DND-41 (cell line): ENCODE data around the gene FSCN2.

Experiments
- ATAC-seq: fragments of 200-7000 bp; cut with Tn5 transposase; 3 replicates; pipeline ENCODE4 v1.9.1; 2021; ENCODE audit warnings: low read depth; ENCODE audit not compliant: insufficient read depth
- DNase-seq: peaks from one replicate; pipeline ENCODE4 v3.0.0-alpha.2; 2020
- H2AFZ ChIP-seq: 2 replicates; pipeline ENCODE4 v1.6.0; 2012; ENCODE audit warnings: low read depth, low read length
- H3K27ac ChIP-seq: 2 replicates; pipeline ENCODE4 v1.5.1; 2012; ENCODE audit warnings: low read length, inconsistent platforms
- H3K27me3 ChIP-seq: fragments of 200-600 bp; sonication (generic); 2 replicates; pipeline ENCODE4 v1.6.0; 2012; ENCODE audit warnings: low read length, mild to moderate bottlenecking, inconsistent platforms; ENCODE audit not compliant: insufficient read depth, poor library complexity
- H3K36me3 ChIP-seq: 2 replicates; pipeline ENCODE4 v1.5.1; 2012; ENCODE audit warnings: low read length, inconsistent platforms; ENCODE audit not compliant: insufficient read depth
- H3K4me1 ChIP-seq: 2 replicates; pipeline ENCODE4 v1.5.1; 2012; ENCODE audit warnings: mild to moderate bottlenecking, low read length; ENCODE audit not compliant: insufficient read depth
- H3K4me2 ChIP-seq: 2 replicates; pipeline ENCODE4 v1.6.0; 2012; ENCODE audit warnings: mild to moderate bottlenecking, moderate library complexity, low read length, inconsistent platforms; ENCODE audit not compliant: insufficient read depth
- H3K4me3 ChIP-seq, 2 experiments: fragments of 200-600 bp in 1 of 2; shearing (Covaris generic) in 1 of 2; 2 replicates each; pipeline ENCODE4 v1.5.1; 2012 to 2016; ENCODE audit warnings: inconsistent platforms in 2 of 2, low read length in 2 of 2, mild to moderate bottlenecking in 2 of 2, low read depth in 1 of 2, moderate library complexity in 1 of 2
- H3K79me2 ChIP-seq: 2 replicates; pipeline ENCODE4 v1.6.0; 2012; ENCODE audit warnings: low read length, inconsistent platforms; ENCODE audit not compliant: insufficient read depth
- H3K9ac ChIP-seq: 2 replicates; pipeline ENCODE4 v1.6.0; 2012; ENCODE audit warnings: low read depth, mild to moderate bottlenecking, inconsistent platforms, low read length, moderate library complexity
- H3K9me3 ChIP-seq: 2 replicates; pipeline ENCODE4 v1.5.1; 2012; ENCODE audit warnings: low read length, moderate library complexity, mild to moderate bottlenecking, inconsistent platforms; ENCODE audit not compliant: insufficient read depth, severe bottlenecking
- H4K20me1 ChIP-seq: 2 replicates; pipeline ENCODE4 v1.6.0; 2012; ENCODE audit warnings: low read length; ENCODE audit not compliant: insufficient read depth
- EZH2 ChIP-seq: IDR thresholded peaks from 3 replicates; pipeline ENCODE4 v1.6.1; 2012; ENCODE audit warnings: borderline replicate concordance, low read depth, mild to moderate bottlenecking, moderate library complexity, low read length, inconsistent platforms; ENCODE audit not compliant: severe bottlenecking
- TF ChIP-seq, protein P1 (sequence below): IDR thresholded peaks from 2 replicates; pipeline ENCODE4 v1.5.1; 2012; ENCODE audit warnings: borderline replicate concordance, low read length, moderate library complexity, mild to moderate bottlenecking; ENCODE audit not compliant: poor library complexity, severe bottlenecking; ENCODE audit errors: extremely low read depth

FSCN2 gene

GRCh38 chr17:81481073-81481799, 46.9 kb upstream of the FSCN2 start:
- DNase-seq = peak; percentile 89

GRCh38 chr17:81481815-81482505, 46.2 kb upstream of the FSCN2 start:
- Histone ChIP-seq H2AFZ (peak overlapping the region; percentile 65), H4K20me1 (no peaks in the 10 kb centered on the region), H3K9me3 (no peaks in the 10 kb centered on the region), H3K4me3 (peak overlapping the region; percentile 25 to 69; a peak in 3 of 4 replicates), H3K9ac (peak overlapping the region; percentile 77), H3K4me2 (peak overlapping the region; percentile 85), H3K27me3 (no peaks in the 10 kb centered on the region), H3K79me2 (peaks cover 10% of the 10 kb centered on the region; the same call in 1 of the 2 replicates), H3K4me1 (peaks cover 60% of the 10 kb centered on the region), H3K27ac (peak overlapping the region; percentile 80), H3K36me3 (no peaks in the 10 kb centered on the region)
- DNase-seq (no peak), ATAC-seq (no peak)
- TF ChIP-seq EZH2 = no peak
- TF ChIP-seq, protein P1, sequence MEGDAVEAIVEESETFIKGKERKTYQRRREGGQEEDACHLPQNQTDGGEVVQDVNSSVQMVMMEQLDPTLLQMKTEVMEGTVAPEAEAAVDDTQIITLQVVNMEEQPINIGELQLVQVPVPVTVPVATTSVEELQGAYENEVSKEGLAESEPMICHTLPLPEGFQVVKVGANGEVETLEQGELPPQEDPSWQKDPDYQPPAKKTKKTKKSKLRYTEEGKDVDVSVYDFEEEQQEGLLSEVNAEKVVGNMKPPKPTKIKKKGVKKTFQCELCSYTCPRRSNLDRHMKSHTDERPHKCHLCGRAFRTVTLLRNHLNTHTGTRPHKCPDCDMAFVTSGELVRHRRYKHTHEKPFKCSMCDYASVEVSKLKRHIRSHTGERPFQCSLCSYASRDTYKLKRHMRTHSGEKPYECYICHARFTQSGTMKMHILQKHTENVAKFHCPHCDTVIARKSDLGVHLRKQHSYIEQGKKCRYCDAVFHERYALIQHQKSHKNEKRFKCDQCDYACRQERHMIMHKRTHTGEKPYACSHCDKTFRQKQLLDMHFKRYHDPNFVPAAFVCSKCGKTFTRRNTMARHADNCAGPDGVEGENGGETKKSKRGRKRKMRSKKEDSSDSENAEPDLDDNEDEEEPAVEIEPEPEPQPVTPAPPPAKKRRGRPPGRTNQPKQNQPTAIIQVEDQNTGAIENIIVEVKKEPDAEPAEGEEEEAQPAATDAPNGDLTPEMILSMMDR = no peak

More at GRCh38 chr17:81481073-81481799, 46.9 kb upstream of the FSCN2 start:
- Histone ChIP-seq H3K27ac (peak overlapping the region; percentile 80), H3K4me2 (peak overlapping the region; percentile 85), H3K27me3 (no peaks in the 10 kb centered on the region), H2AFZ (peak overlapping the region; percentile 84), H4K20me1 (no peaks in the 10 kb centered on the region), H3K4me3 (peak overlapping the region; percentile 25 to 69; a peak in 3 of 4 replicates), H3K9me3 (no peaks in the 10 kb centered on the region), H3K36me3 (no peaks in the 10 kb centered on the region), H3K9ac (peak overlapping the region; percentile 77), H3K79me2 (peaks cover 10% of the 10 kb centered on the region; the same call in 1 of the 2 replicates), H3K4me1 (peaks cover 53% of the 10 kb centered on the region)
- peak; percentile 79 for ATAC-seq
- TF ChIP-seq, protein P1 = no peak
- TF ChIP-seq EZH2 = no peak

DNA sequence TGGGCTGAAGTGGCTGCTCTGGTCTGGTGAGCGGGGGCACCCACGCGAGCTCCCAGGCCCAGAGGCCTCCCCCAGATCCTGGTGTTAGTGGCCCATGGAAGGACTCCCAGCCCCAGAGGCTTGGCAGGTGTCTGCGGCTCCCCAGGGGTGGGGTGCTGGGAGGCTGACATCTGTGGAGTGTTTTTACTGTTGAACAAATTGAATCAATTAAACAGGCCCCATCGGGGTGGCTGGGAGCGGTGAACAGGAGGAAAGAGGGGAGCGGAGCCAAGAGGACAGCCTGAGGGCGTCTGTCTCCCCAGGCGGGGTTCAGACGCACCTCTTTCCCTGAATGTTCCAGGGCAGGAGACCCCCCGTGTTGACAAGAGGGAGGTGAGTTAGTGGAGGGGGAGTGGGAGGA, 45.5 kb upstream of the FSCN2 start:
- peaks cover 15% of the 10 kb centered on the region for H3K79me2 ChIP-seq
- H3K4me1 ChIP-seq = peaks cover 67% of the 10 kb centered on the region
- ATAC-seq (no peak), DNase-seq (peak; percentile 33)
- H3K27ac ChIP-seq = peak overlapping the region; percentile 80
- H3K36me3 ChIP-seq = no peaks in the 10 kb centered on the region; the same call in 1 of the 2 replicates
- no peak overlapping the region for H2AFZ ChIP-seq
- no peak for TF ChIP-seq EZH2
- TF ChIP-seq, protein P1 = no peak
- H3K9me3 ChIP-seq = no peaks in the 10 kb centered on the region
- H3K27me3 ChIP-seq = no peaks in the 10 kb centered on the region
- H4K20me1 ChIP-seq = no peaks in the 10 kb centered on the region
- H3K4me3 ChIP-seq = peak overlapping the region in 1 of 2 experiments; percentile 69; a peak in 3 of 4 replicates
- H3K4me2 ChIP-seq = peak overlapping the region; percentile 85
- peak overlapping the region; percentile 77 for H3K9ac ChIP-seq
